Muscle layer of colon (tissue), 2 donors: Measurements from ENCODE around the gene RNF121.
"Not testable (repeated sequence)": the region's sequence is repeated elsewhere in the genome, so short reads cannot be mapped to it uniquely, and the experiment has no call there.

Experiments
- H3K27ac ChIP-seq: one replicate; pipeline ENCODE4 v1.7.0; 2013; ENCODE audit warnings: low read depth, mild to moderate bottlenecking, low read length, moderate library complexity
- H3K27me3 ChIP-seq, 2 donors: one replicate each; pipeline ENCODE4 v1.7.0; 2013; ENCODE audit warnings: low read length in 2 of 2, mild to moderate bottlenecking in 2 of 2; ENCODE audit not compliant: insufficient read depth in 2 of 2, control insufficient read depth in 1 of 2
- H3K36me3 ChIP-seq: one replicate; pipeline ENCODE4 v1.7.0; 2013; ENCODE audit warnings: mild to moderate bottlenecking, low read length; ENCODE audit not compliant: insufficient read depth
- H3K4me1 ChIP-seq: one replicate; pipeline ENCODE4 v1.7.0; 2013; ENCODE audit warnings: mild to moderate bottlenecking, low read length; ENCODE audit not compliant: insufficient read depth
- H3K4me3 ChIP-seq, 2 donors: one replicate each; pipeline ENCODE4 v1.7.0; 2013; ENCODE audit warnings: low read length in 2 of 2, low read depth in 1 of 2, mild to moderate bottlenecking in 1 of 2, moderate library complexity in 1 of 2
- H3K9ac ChIP-seq: one replicate; pipeline ENCODE4 v1.7.0; 2013; ENCODE audit warnings: low read length
- H3K9me3 ChIP-seq: one replicate; pipeline ENCODE4 v1.7.0; 2013; ENCODE audit warnings: mild to moderate bottlenecking, low read length
- donor health status: abdominal sarcoma.
- donor health status: Adenocarcinoma of cecum.

The RNF121 gene

GRCh38 chr11:71928737-71929443 is at the start of gene RNF121:
RNF121 (plus strand) TSS chr11:71929046; CDS start chr11:71929062, 16 bp downstream.
- peak within 1 kb of the TSS; percentile 96 for H3K4me3 ChIP-seq
- peaks cover 21% of the 10 kb centered on the region for H3K4me1 ChIP-seq
- no peaks in the 10 kb centered on the region for H3K27me3 ChIP-seq
- peak within 1 kb of the TSS; percentile 77 for H3K9ac ChIP-seq
- peak within 1 kb of the TSS; percentile 96 for H3K27ac ChIP-seq
- no peaks in the 10 kb centered on the region for H3K9me3 ChIP-seq
- no peaks in the 10 kb centered on the region for H3K36me3 ChIP-seq

GRCh38 chr11:71885806-71886205 is 43.0 kb upstream of the RNF121 start:
- not testable (repeated sequence) for H3K4me3 ChIP-seq, H3K36me3 ChIP-seq, H3K27me3 ChIP-seq, H3K4me1 ChIP-seq, H3K9ac ChIP-seq, H3K27ac ChIP-seq, H3K9me3 ChIP-seq

GRCh38 chr11:71888335-71889010 is 40.4 kb upstream of the RNF121 start:
- not testable (repeated sequence) for H3K4me1 ChIP-seq, H3K9ac ChIP-seq, H3K27me3 ChIP-seq, H3K9me3 ChIP-seq, H3K36me3 ChIP-seq, H3K27ac ChIP-seq, H3K4me3 ChIP-seq

GRCh38 chr11:71889181-71889872 is 39.5 kb upstream of the RNF121 start:
- not testable (repeated sequence) for H3K9ac ChIP-seq, H3K4me3 ChIP-seq, H3K4me1 ChIP-seq, H3K27ac ChIP-seq, H3K9me3 ChIP-seq, H3K27me3 ChIP-seq, H3K36me3 ChIP-seq

- H3K36me3 ChIP-seq, result no peaks in the 10 kb centered on the region
- no peak overlapping the region for H3K4me3 ChIP-seq
These were observed 32.9 kb upstream of the RNF121 start for GRCh38 chr11:71895961-71896360.

GRCh38 chr11:71901137-71901536 is 27.7 kb upstream of the RNF121 start:
- not testable (repeated sequence) for H3K9me3 ChIP-seq, H3K36me3 ChIP-seq, H3K9ac ChIP-seq, H3K4me1 ChIP-seq, H3K27ac ChIP-seq, H3K27me3 ChIP-seq, H3K4me3 ChIP-seq

More at GRCh38 chr11:71895961-71896360, 32.9 kb upstream of the RNF121 start:
- no peak overlapping the region for H3K9ac ChIP-seq
- H3K27ac ChIP-seq, result no peak overlapping the region
- no peaks in the 10 kb centered on the region for H3K9me3 ChIP-seq
- H3K4me1 ChIP-seq, result no peaks in the 10 kb centered on the region
- no peaks in the 10 kb centered on the region for H3K27me3 ChIP-seq

GRCh38 chr11:71908218-71908617 is 20.6 kb upstream of the RNF121 start:
- Histone ChIP-seq H3K4me3 (no peak overlapping the region), H3K9me3 (no peaks in the 10 kb centered on the region), H3K27me3 (no peaks in the 10 kb centered on the region), H3K9ac (no peak overlapping the region), H3K27ac (no peak overlapping the region), H3K36me3 (no peaks in the 10 kb centered on the region), H3K4me1 (no peaks in the 10 kb centered on the region)

- H3K36me3 ChIP-seq, result peaks cover 10% of the 10 kb centered on the region
- H3K4me3 ChIP-seq, H3K9me3 ChIP-seq, H3K9ac ChIP-seq, H3K27me3 ChIP-seq, H3K4me1 ChIP-seq, H3K27ac ChIP-seq: not testable (repeated sequence)
These were observed 18.1 kb upstream of the RNF121 start for GRCh38 chr11:71910775-71911174.

- H3K36me3 ChIP-seq, result peaks cover 16% of the 10 kb centered on the region
- not testable (repeated sequence) for H3K27ac ChIP-seq
These were observed 17.4 kb upstream of the RNF121 start for GRCh38 chr11:71911321-71911985.

GRCh38 chr11:71911986-71912340 is 16.9 kb upstream of the RNF121 start:
- peaks cover 16% of the 10 kb centered on the region for H3K36me3 ChIP-seq
- H3K4me3 ChIP-seq, H3K9me3 ChIP-seq, H3K9ac ChIP-seq, H3K27me3 ChIP-seq, H3K4me1 ChIP-seq, H3K27ac ChIP-seq: not testable (repeated sequence)

More at GRCh38 chr11:71911321-71911985, 17.4 kb upstream of the RNF121 start:
- not testable (repeated sequence) for H3K27me3 ChIP-seq, H3K9ac ChIP-seq, H3K4me3 ChIP-seq, H3K9me3 ChIP-seq, H3K4me1 ChIP-seq

GRCh38 chr11:71913756-71914526 is 14.9 kb upstream of the RNF121 start:
- Histone ChIP-seq H3K4me3 (no peak overlapping the region), H3K27me3 (no peaks in the 10 kb centered on the region), H3K9ac (no peak overlapping the region), H3K4me1 (no peaks in the 10 kb centered on the region), H3K9me3 (no peaks in the 10 kb centered on the region), H3K36me3 (peaks cover 19% of the 10 kb centered on the region), H3K27ac (no peak overlapping the region)
